ENCODE results near the gene TMEM88. TPM values are rescaled to one million over a fixed set of nuclear protein-coding genes. Genes with fewer than 3 reads are reported as not detected.

The TMEM88 gene
- total RNA-seq, 2 experiments from 2014 or later: 29.3 to 29.6 TPM

DNA sequence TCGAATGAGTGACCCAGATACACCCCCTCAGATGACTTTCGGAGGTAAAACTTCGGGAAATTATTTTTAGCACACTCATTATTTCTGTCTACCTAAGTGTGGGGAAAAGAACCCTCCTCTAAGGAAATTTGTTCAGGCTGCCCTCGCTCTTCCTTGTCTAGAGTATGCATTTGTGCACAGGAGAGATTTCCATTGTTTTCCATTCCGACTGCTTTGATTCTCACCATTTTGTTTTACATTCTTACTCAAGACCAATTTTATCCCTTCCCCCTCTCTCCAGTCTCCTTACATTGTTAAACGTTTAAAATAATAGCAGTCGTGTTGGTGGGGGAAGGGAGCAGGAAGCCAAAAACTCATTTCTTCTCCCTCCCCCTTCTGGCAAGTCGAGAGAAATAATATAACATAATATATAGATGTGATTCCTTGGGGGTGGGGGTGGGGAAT lies 32.2 kb downstream of the TMEM88 start:
- TF ChIP-seq, protein P1, sequence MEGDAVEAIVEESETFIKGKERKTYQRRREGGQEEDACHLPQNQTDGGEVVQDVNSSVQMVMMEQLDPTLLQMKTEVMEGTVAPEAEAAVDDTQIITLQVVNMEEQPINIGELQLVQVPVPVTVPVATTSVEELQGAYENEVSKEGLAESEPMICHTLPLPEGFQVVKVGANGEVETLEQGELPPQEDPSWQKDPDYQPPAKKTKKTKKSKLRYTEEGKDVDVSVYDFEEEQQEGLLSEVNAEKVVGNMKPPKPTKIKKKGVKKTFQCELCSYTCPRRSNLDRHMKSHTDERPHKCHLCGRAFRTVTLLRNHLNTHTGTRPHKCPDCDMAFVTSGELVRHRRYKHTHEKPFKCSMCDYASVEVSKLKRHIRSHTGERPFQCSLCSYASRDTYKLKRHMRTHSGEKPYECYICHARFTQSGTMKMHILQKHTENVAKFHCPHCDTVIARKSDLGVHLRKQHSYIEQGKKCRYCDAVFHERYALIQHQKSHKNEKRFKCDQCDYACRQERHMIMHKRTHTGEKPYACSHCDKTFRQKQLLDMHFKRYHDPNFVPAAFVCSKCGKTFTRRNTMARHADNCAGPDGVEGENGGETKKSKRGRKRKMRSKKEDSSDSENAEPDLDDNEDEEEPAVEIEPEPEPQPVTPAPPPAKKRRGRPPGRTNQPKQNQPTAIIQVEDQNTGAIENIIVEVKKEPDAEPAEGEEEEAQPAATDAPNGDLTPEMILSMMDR (IDR thresholded peaks at IDR 0.05): no peak
- peaks cover 4% of the 10 kb centered on the region for H3K36me3 Mint-ChIP-seq (ENCODE audit: low read depth)
- no peak overlapping the region for H3K4me3 Mint-ChIP-seq
- ChIA-PET POLR2A (interaction anchor here (1.1 to 1.7 kb wide), 2 partner anchors 29 to 30 kb away, joined by 3 to 18 read pairs; partner anchors contain the start of genes NAA38 and RNF227), CTCF (no interaction called here)
- Histone ChIP-seq H3K36me3 (ENCODE audit: insufficient read depth, low read length) (peaks cover 25% of the 10 kb centered on the region), H3K4me1 (ENCODE audit: insufficient read depth, low read length) (peaks cover 55% of the 10 kb centered on the region), H3K27ac (ENCODE audit: low read depth in 1 of 2, low read length in 2 of 2) (peak overlapping the region; percentile 86 to 96), H3K4me3 (ENCODE audit: low read length) (peak overlapping the region; percentile 98), H3K9me3 (ENCODE audit: control insufficient read depth in 1 of 2, insufficient read depth in 1 of 2, low read length in 2 of 2) (no peaks in the 10 kb centered on the region), H3K27me3 (ENCODE audit: control insufficient read depth in 1 of 2, insufficient read depth in 2 of 2, low read length in 2 of 2) (no peaks in the 10 kb centered on the region)
- ATAC-seq (ENCODE audit: poor library complexity) (peak; percentile 37), DNase-seq (no peak)
- H3K27me3 Mint-ChIP-seq: no peaks in the 10 kb centered on the region
- no peaks in the 10 kb centered on the region for H3K9me3 Mint-ChIP-seq
- H3K27ac Mint-ChIP-seq: no peak overlapping the region
- intact Hi-C loops (cut with DNase I, micrococcal nuclease): loop anchor here (1.0 to 5.0 kb wide), 5 partner anchors 24 to 52 kb away; partner anchors contain the start of genes CNTROB (in 1 of the 2), KDM6B (in 1 of the 2), NAA38 (in 1 of the 2) and TRAPPC1 (in 1 of the 2)
- H3K4me1 Mint-ChIP-seq (ENCODE audit: low read depth): peaks cover 6% of the 10 kb centered on the region

GRCh38 chr17:7887482-7888183 lies 32.8 kb downstream of the TMEM88 start:
- no peaks in the 10 kb centered on the region for H3K27me3 ChIP-seq (ENCODE audit: control insufficient read depth in 1 of 2, insufficient read depth in 2 of 2, low read length in 2 of 2)
- H3K27ac ChIP-seq (ENCODE audit: low read depth in 1 of 2, low read length in 2 of 2): peak overlapping the region; percentile 75 to 96
- Mint-ChIP-seq H3K36me3 (ENCODE audit: low read depth) (peaks cover 4% of the 10 kb centered on the region), H3K9me3 (no peaks in the 10 kb centered on the region), H3K4me3 (no peak overlapping the region), H3K27ac (no peak overlapping the region), H3K27me3 (no peaks in the 10 kb centered on the region), H3K4me1 (ENCODE audit: low read depth) (peaks cover 6% of the 10 kb centered on the region)
- ATAC-seq (ENCODE audit: poor library complexity) (peak; percentile 69), DNase-seq (peak; percentile 72 to 97 (median 86))
- TF ChIP-seq, protein P1 (IDR thresholded peaks at IDR 0.05): no peak
- ChIA-PET CTCF (interaction anchor here (0.6 kb wide), 1 partner anchor 14 kb away, joined by 4 read pairs; no protein-coding TSS in a partner anchor), POLR2A (interaction anchor here (0.6 kb wide), 1 partner anchor 28 kb away, joined by 3 read pairs; no protein-coding TSS in a partner anchor)
- peaks cover 30% of the 10 kb centered on the region for H3K36me3 ChIP-seq (ENCODE audit: insufficient read depth, low read length)
- H3K4me3 ChIP-seq (ENCODE audit: low read length): peak overlapping the region; percentile 98
- H3K4me1 ChIP-seq (ENCODE audit: insufficient read depth, low read length): peaks cover 49% of the 10 kb centered on the region
- no peaks in the 10 kb centered on the region for H3K9me3 ChIP-seq (ENCODE audit: control insufficient read depth in 1 of 2, insufficient read depth in 1 of 2, low read length in 2 of 2)
- intact Hi-C loops (cut with DNase I, micrococcal nuclease): loop anchor here (1.0 to 5.0 kb wide), 7 partner anchors 25 to 53 kb away; partner anchors contain the start of genes CNTROB (in 1 of the 2), KDM6B (in 1 of the 2), NAA38 (in 1 of the 2) and TRAPPC1 (in 1 of the 2)

DNA sequence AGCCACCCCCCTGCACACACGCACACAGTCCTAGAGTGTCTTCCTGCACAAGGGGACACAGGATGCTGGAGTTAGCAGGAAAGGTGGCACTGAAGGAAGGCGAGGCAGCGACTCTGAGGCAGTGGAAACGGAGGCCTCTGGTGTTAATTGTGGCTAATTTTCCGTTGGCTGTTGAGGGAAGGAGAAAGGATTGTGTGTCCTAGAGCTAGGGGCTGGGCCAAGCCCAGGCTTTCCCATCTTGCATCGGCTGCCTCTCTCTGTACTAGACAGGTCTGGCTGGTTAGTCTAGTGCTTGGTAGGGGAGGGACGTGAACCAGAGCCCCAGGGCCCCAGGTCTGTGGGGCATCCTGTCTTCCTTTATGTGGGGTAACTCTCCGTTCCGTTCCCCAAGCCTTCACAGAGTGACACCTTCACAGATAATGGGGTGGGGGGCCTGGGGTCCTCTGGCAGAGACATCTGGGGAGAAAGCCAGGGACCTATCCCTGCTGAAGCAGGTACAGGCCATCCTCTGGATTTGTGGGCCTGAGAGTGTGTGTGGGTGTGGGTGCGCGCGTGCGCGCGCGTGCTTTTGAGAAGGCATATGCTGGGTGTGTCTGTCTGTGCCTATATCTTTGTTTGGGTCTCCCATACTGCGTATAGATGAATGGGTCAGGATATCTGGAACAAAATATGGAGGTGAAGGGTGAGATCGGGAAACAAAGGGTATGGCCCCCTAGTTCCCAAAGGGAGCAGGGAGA lies 33.5 kb downstream of the TMEM88 start, which contains the start of gene CHD3:
Gene CHD3 (plus strand): TSS at position 606 of the 737 bp plus-strand sequence. CDS start 212 bp downstream, outside the sequence.
- intact Hi-C loops (cut with DNase I, micrococcal nuclease): loop anchor here (2.0 to 5.0 kb wide), 3 partner anchors 24 to 44 kb away; partner anchors contain the start of genes CNTROB (in 1 of the 2) and TRAPPC1 (in 1 of the 2)
- CTCF ChIA-PET: interaction anchor here (0.6 kb wide), 1 partner anchor 13 kb away, joined by 4 read pairs; no protein-coding TSS in a partner anchor

More for the DNA sequence above, 33.5 kb downstream of the TMEM88 start, which contains the start of gene CHD3:
- H3K27me3 ChIP-seq (ENCODE audit: control insufficient read depth in 1 of 2, insufficient read depth in 2 of 2, low read length in 2 of 2): no peaks in the 10 kb centered on the region
- no peaks in the 10 kb centered on the region for H3K9me3 Mint-ChIP-seq
- peaks cover 37% of the 10 kb centered on the region for H3K36me3 ChIP-seq (ENCODE audit: insufficient read depth, low read length)
- TF ChIP-seq, protein P1 (IDR thresholded peaks at IDR 0.05): no peak
- H3K4me3 Mint-ChIP-seq: no peak within 1 kb of the TSS
- H3K27ac Mint-ChIP-seq: no peak within 1 kb of the TSS
- H3K36me3 Mint-ChIP-seq (ENCODE audit: low read depth): peaks cover 9% of the 10 kb centered on the region
- DNase-seq: peak in 13 of 14 experiments; percentile 18 to 68 (median 34)
- POLR2A ChIA-PET: interaction anchor here (0.6 to 0.7 kb wide), 2 partner anchors 28 to 29 kb away, joined by 3 read pairs; partner anchors contain the start of gene RNF227
- H3K4me1 Mint-ChIP-seq (ENCODE audit: low read depth): peaks cover 6% of the 10 kb centered on the region
- H3K4me3 ChIP-seq (ENCODE audit: low read length): peak within 1 kb of the TSS; percentile 98
- peaks cover 44% of the 10 kb centered on the region for H3K4me1 ChIP-seq (ENCODE audit: insufficient read depth, low read length)
- no peaks in the 10 kb centered on the region for H3K27me3 Mint-ChIP-seq
- peak within 1 kb of the TSS; percentile 75 to 96 for H3K27ac ChIP-seq (ENCODE audit: low read depth in 1 of 2, low read length in 2 of 2)
- H3K9me3 ChIP-seq (ENCODE audit: control insufficient read depth in 1 of 2, insufficient read depth in 1 of 2, low read length in 2 of 2): no peaks in the 10 kb centered on the region
- peak; percentile 19 for ATAC-seq (ENCODE audit: poor library complexity)
